GM12872 (cell line): Measurements from ENCODE around the gene CES4A.

Experiments
- CTCF ChIP-seq: IDR thresholded peaks from 3 replicates; pipeline ENCODE4 v1.5.1; 2011; ENCODE audit warnings: low read depth, mild to moderate bottlenecking, low read length, moderate library complexity; ENCODE audit not compliant: insufficient read depth

The CES4A gene

GRCh38 chr16:67034487-67034886 is 46.1 kb downstream of the CES4A start:
- TF ChIP-seq CTCF = no peak

- TF ChIP-seq CTCF = no peak
Observed at GRCh38 chr16:67035364-67035763, 47.0 kb downstream of the CES4A start.

- TF ChIP-seq CTCF = no peak
Observed at GRCh38 chr16:67036323-67036741, 47.9 kb downstream of the CES4A start.

- TF ChIP-seq CTCF = no peak
Observed at GRCh38 chr16:67039260-67040020, 51.1 kb downstream of the CES4A start.

GRCh38 chr16:67040166-67040565 is 51.8 kb downstream of the CES4A start:
- no peak for TF ChIP-seq CTCF

GRCh38 chr16:67040906-67041305 is 52.5 kb downstream of the CES4A start:
- TF ChIP-seq CTCF = no peak

GRCh38 chr16:67043420-67043819 is 55.0 kb downstream of the CES4A start:
- no peak for TF ChIP-seq CTCF
